IMR-90 (cell line): ENCODE data around the gene PLA2G2A. TPM values are rescaled to one million over a fixed set of nuclear protein-coding genes. Genes with fewer than 3 reads are reported as not detected.

ENCODE experiments used
- ATAC-seq: fragments of 200-7000 bp; cut with Tn5 transposase; 2 replicates; pipeline ENCODE4 v1.9.1; 2020; ENCODE audit warnings: low read depth, mild to moderate bottlenecking, moderate library complexity
- BruUV-seq: library from RNA; stranded (reverse); fragments of 400-500 nt; replicated peaks from 2 replicates; lab custom pipeline; 2021; lab: Mats Ljungman, UMichigan
- CTCF ChIA-PET: fragments of 300-600 bp; formaldehyde crosslinking; extraction: SDS; loops from one replicate; lab custom pipeline; 2021; ENCODE audit warnings: antibody characterized with exemption; lab: Yijun Ruan, JAX
- POLR2A ChIA-PET: fragments of 300-600 bp; sonication (Branson Sonifier 250); formaldehyde crosslinking; loops from one replicate; lab custom pipeline; 2022; ENCODE audit warnings: antibody characterized with exemption; ENCODE audit not compliant: unreplicated experiment; lab: Charles Lee
- DNase-seq: peaks from one replicate; pipeline ENCODE4 v3.0.0; 2013
- H2AFZ ChIP-seq: replicated peaks from 2 replicates; pipeline ENCODE3; 2013; ENCODE audit warnings: low read length, mild to moderate bottlenecking; ENCODE audit not compliant: poor library complexity
- H2AK5ac ChIP-seq: 2 replicates; pipeline ENCODE4 v1.6.1; 2013; ENCODE audit warnings: low read depth, low read length, inconsistent platforms
- H2AK9ac ChIP-seq: replicated peaks from 2 replicates; pipeline ENCODE3; 2013; ENCODE audit warnings: mild to moderate bottlenecking, low read depth, low read length, moderate library complexity; ENCODE audit not compliant: poor library complexity
- H2BK120ac ChIP-seq: 2 replicates; pipeline ENCODE4 v1.6.1; 2013; ENCODE audit warnings: low read depth, low read length, inconsistent platforms
- H2BK15ac ChIP-seq: 3 replicates; pipeline ENCODE4 v1.6.1; 2013; ENCODE audit warnings: low read depth, low read length, inconsistent platforms
- H2BK20ac ChIP-seq: 2 replicates; pipeline ENCODE4 v1.6.1; 2013; ENCODE audit warnings: low read depth, mild to moderate bottlenecking, inconsistent platforms, low read length, moderate library complexity
- H2BK5ac ChIP-seq: 2 replicates; pipeline ENCODE4 v1.6.1; 2013; ENCODE audit warnings: mild to moderate bottlenecking, low read depth, low read length, inconsistent platforms; ENCODE audit not compliant: poor library complexity, severe bottlenecking
- H3K14ac ChIP-seq: replicated peaks from 2 replicates; pipeline ENCODE4 v1.6.1; 2013; ENCODE audit warnings: low read depth, low read length, inconsistent platforms
- H3K18ac ChIP-seq: 2 replicates; pipeline ENCODE4 v1.6.1; 2013; ENCODE audit warnings: low read depth, low read length, control low read depth
- H3K23ac ChIP-seq: 2 replicates; pipeline ENCODE4 v1.6.1; 2013; ENCODE audit warnings: low read depth, low read length, inconsistent platforms
- H3K27ac ChIP-seq: 2 replicates; pipeline ENCODE4 v1.5.1; 2013; ENCODE audit warnings: mild to moderate bottlenecking, control low read depth, low read length; ENCODE audit not compliant: insufficient read depth
- H3K27me3 ChIP-seq: 2 replicates; pipeline ENCODE4 v1.6.1; 2013; ENCODE audit warnings: low read length; ENCODE audit not compliant: control insufficient read depth, insufficient read depth
- H3K36me3 ChIP-seq: 2 replicates; pipeline ENCODE4 v1.6.1; 2013; ENCODE audit warnings: low read length, mixed read lengths; ENCODE audit not compliant: control insufficient read depth, insufficient read depth
- H3K4ac ChIP-seq: 2 replicates; pipeline ENCODE4 v1.6.1; 2013; ENCODE audit warnings: low read depth, low read length, inconsistent platforms
- H3K4me1 ChIP-seq: 2 replicates; pipeline ENCODE4 v1.6.1; 2013; ENCODE audit warnings: low read length, mixed read lengths; ENCODE audit not compliant: control insufficient read depth, insufficient read depth
- H3K4me2 ChIP-seq: 2 replicates; pipeline ENCODE4 v1.6.1; 2013; ENCODE audit warnings: low read depth, mild to moderate bottlenecking, control low read depth, low read length, moderate library complexity
- H3K4me3 ChIP-seq: 2 replicates; pipeline ENCODE4 v1.5.1; 2013; ENCODE audit warnings: low read depth, mild to moderate bottlenecking, control low read depth, low read length, moderate library complexity; ENCODE audit not compliant: insufficient read depth
- H3K56ac ChIP-seq: 2 replicates; pipeline ENCODE4 v1.6.1; 2013; ENCODE audit warnings: low read length, inconsistent platforms; ENCODE audit not compliant: insufficient read depth; ENCODE audit errors: extremely low read depth
- H3K79me1 ChIP-seq, 2 experiments: 2 replicates each; pipeline ENCODE4 v1.6.1; 2013; ENCODE audit warnings: low read length in 2 of 2, inconsistent platforms in 1 of 2, low read depth in 1 of 2
- H3K9ac ChIP-seq: 2 replicates; pipeline ENCODE4 v1.6.1; 2013; ENCODE audit warnings: low read depth, low read length, control low read depth
- H3K9me1 ChIP-seq: 2 replicates; pipeline ENCODE4 v1.6.1; 2013; ENCODE audit warnings: low read length, inconsistent platforms; ENCODE audit not compliant: insufficient read depth
- H3K9me3 ChIP-seq: 2 replicates; pipeline ENCODE4 v1.6.1; 2013; ENCODE audit warnings: low read length; ENCODE audit not compliant: control insufficient read depth, insufficient read depth
- H4K20me1 ChIP-seq: 2 replicates; pipeline ENCODE4 v1.6.1; 2013; ENCODE audit warnings: low read length, inconsistent platforms; ENCODE audit not compliant: insufficient read depth
- H4K5ac ChIP-seq: 2 replicates; pipeline ENCODE4 v1.6.1; 2013; ENCODE audit warnings: mild to moderate bottlenecking, low read depth, low read length, control low read depth
- H4K8ac ChIP-seq, 2 experiments: 2 replicates each; pipeline ENCODE4 v1.6.1; 2013; ENCODE audit warnings: low read depth in 2 of 2, low read length in 2 of 2, control low read depth in 1 of 2, inconsistent platforms in 1 of 2
- H4K91ac ChIP-seq: 2 replicates; pipeline ENCODE4 v1.6.1; 2013; ENCODE audit warnings: low read depth, low read length, inconsistent platforms; ENCODE audit not compliant: insufficient read depth
- BHLHE40 ChIP-seq: fragments of 150-350 bp; IDR thresholded peaks from 2 replicates; pipeline ENCODE4 v1.6.1; 2016; ENCODE audit warnings: mild to moderate bottlenecking, low read depth, low read length
- FOS ChIP-seq: fragments of 150-350 bp; IDR thresholded peaks from 2 replicates; pipeline ENCODE4 v1.6.1; 2016; ENCODE audit warnings: low read depth, low read length
- MAFK ChIP-seq: IDR thresholded peaks from 2 replicates; pipeline ENCODE4 v1.6.1; 2012; ENCODE audit warnings: low read depth, low read length, improper control_type of control experiment
- MXI1 ChIP-seq: IDR thresholded peaks from 2 replicates; pipeline ENCODE4 v1.6.1; 2012; ENCODE audit warnings: low read depth, mild to moderate bottlenecking, low read length, moderate library complexity, borderline replicate concordance
- WGBS, 2 experiments: methylation state at CpG; one replicate each; pipeline versions ENCODE4 v1.1.5 to v1.1.7; 2013; ENCODE audit warnings: missing lambda C conversion rate in 2 of 2; ENCODE audit not compliant: insufficient read length in 1 of 2; ENCODE audit errors: extremely low coverage in 2 of 2; 5-methylcytosine and 5-hydroxymethylcytosine counted together
- dilution Hi-C: fragments of 300-500 bp; cut with HindIII; formaldehyde crosslinking; loops from one replicate; pipeline ENCODE4 v1.14.3; 2018; ENCODE audit warnings: low sequenced_read_pairs; ENCODE audit not compliant: unreplicated experiment
- in situ Hi-C: fragments of 300-500 bp; cut with MboI; formaldehyde crosslinking; loops from 3 replicates; pipeline ENCODE4 v1.14.3; 2019; ENCODE audit warnings: low sequenced_read_pairs, inconsistent platforms, mixed read lengths
- intact Hi-C: fragments of 100-400 bp; cut with micrococcal nuclease; formaldehyde crosslinking; loops from 2 replicates; pipeline ENCODE4 v1.10.0; 2022
- polyA plus RNA-seq, 3 experiments: library from polyadenylated mRNA; depleted of rRNA; stranded (reverse); fragments of >200 nt; gene quantifications; 2 replicates each; pipeline ENCODE4 v1.2.3, GENCODE V29; 2012; ENCODE audit warnings: low replicate concordance in 1 of 3
- total RNA-seq: library from RNA; depleted of rRNA; stranded (reverse); fragments of >200 nt; gene quantifications from 2 replicates; pipeline ENCODE4 v1.2.3, GENCODE V29; 2012

PLA2G2A gene
- total and polyA plus RNA-seq, 2 of the 4 experiments (the other 2 are of a cell fraction) = not detected

GRCh38 chr1:19954059-19954458 lies 25.4 kb downstream of the PLA2G2A start:
- H3K56ac ChIP-seq = no peak overlapping the region
- H3K9ac ChIP-seq = no peak overlapping the region
- ChIA-PET POLR2A (no interaction called here), CTCF (no interaction called here)
- peaks cover 18% of the 10 kb centered on the region for H3K27me3 ChIP-seq
- H3K14ac ChIP-seq = no peak overlapping the region
- no peaks in the 10 kb centered on the region for H3K4me1 ChIP-seq
- no peak overlapping the region for H3K4me2 ChIP-seq
- ATAC-seq = no peak
- no peaks in the 10 kb centered on the region for H3K9me1 ChIP-seq
- H2AK9ac ChIP-seq = no peak overlapping the region
- no peak overlapping the region for H2AK5ac ChIP-seq
- dilution Hi-C loops = no loop called here
- H3K4me3 ChIP-seq = no peak overlapping the region
- no peak overlapping the region for H4K91ac ChIP-seq
- H2AFZ ChIP-seq = no peak overlapping the region
- no peak overlapping the region for H4K8ac ChIP-seq
- no peak overlapping the region for H2BK120ac ChIP-seq
- no TSS peak for BruUV-seq
- H4K20me1 ChIP-seq = no peaks in the 10 kb centered on the region
- H2BK20ac ChIP-seq = no peak overlapping the region
- WGBS, 2 experiments = no CpG with 5 or more reads among the region's 2 CpGs
- H3K36me3 ChIP-seq = no peaks in the 10 kb centered on the region
- no peak for TF ChIP-seq FOS
- TF ChIP-seq BHLHE40 = no peak
- TF ChIP-seq MAFK = no peak
- TF ChIP-seq MXI1 = no peak
- H4K5ac ChIP-seq = no peak overlapping the region
- no peak for DNase-seq
- H3K27ac ChIP-seq = no peak overlapping the region
- in situ Hi-C loops = no loop called here
- H2BK5ac ChIP-seq = no peak overlapping the region
- no peaks in the 10 kb centered on the region for H3K79me1 ChIP-seq
- H2BK15ac ChIP-seq = no peak overlapping the region
- no peak overlapping the region for H3K23ac ChIP-seq
- H3K4ac ChIP-seq = no peak overlapping the region
- no peak overlapping the region for H3K18ac ChIP-seq
- intact Hi-C loops = no loop called here
- peaks cover 7% of the 10 kb centered on the region; the same call in 1 of the 2 replicates for H3K9me3 ChIP-seq
